ENCODE data around the gene C9orf43. TPM values are rescaled to one million over a fixed set of nuclear protein-coding genes. Genes with fewer than 3 reads are reported as not detected.
A peak's percentile ranks its signal among the peaks of the same experiment; 100 is the strongest.

C9orf43 gene
- total and polyA plus RNA-seq, 9 of the 15 experiments (the other 6 are each of a cell fraction or from before 2014, with no cell fraction given) = 0.21 to 0.58 (median 0.33) TPM

- no peak for TF ChIP-seq PTTG1 (tag; IDR thresholded peaks at IDR 0.05; ENCODE audit: low read depth)
- no peak for TF ChIP-seq ZNF717 (CRISPR knock-in tag; IDR thresholded peaks at IDR 0.05)
- no peak for TF ChIP-seq HNRNPUL1 (IDR thresholded peaks at IDR 0.05; ENCODE audit: low read length)
- TF ChIP-seq MCM7 (IDR thresholded peaks at IDR 0.05) = no peak
- TF ChIP-seq, protein P1, sequence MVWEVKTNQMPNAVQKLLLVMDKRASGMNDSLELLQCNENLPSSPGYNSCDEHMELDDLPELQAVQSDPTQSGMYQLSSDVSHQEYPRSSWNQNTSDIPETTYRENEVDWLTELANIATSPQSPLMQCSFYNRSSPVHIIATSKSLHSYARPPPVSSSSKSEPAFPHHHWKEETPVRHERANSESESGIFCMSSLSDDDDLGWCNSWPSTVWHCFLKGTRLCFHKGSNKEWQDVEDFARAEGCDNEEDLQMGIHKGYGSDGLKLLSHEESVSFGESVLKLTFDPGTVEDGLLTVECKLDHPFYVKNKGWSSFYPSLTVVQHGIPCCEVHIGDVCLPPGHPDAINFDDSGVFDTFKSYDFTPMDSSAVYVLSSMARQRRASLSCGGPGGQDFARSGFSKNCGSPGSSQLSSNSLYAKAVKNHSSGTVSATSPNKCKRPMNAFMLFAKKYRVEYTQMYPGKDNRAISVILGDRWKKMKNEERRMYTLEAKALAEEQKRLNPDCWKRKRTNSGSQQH (CRISPR knock-in tag; IDR thresholded peaks at IDR 0.05) = no peak
- TF ChIP-seq, protein P2, sequence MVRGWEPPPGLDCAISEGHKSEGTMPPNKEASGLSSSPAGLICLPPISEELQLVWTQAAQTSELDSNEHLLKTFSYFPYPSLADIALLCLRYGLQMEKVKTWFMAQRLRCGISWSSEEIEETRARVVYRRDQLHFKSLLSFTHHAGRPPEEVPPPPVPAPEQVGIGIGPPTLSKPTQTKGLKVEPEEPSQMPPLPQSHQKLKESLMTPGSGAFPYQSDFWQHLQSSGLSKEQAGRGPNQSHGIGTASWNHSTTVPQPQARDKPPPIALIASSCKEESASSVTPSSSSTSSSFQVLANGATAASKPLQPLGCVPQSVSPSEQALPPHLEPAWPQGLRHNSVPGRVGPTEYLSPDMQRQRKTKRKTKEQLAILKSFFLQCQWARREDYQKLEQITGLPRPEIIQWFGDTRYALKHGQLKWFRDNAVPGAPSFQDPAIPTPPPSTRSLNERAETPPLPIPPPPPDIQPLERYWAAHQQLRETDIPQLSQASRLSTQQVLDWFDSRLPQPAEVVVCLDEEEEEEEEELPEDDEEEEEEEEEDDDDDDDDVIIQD (CRISPR knock-in tag; IDR thresholded peaks at IDR 0.05) = no peak
- TF ChIP-seq BCLAF1 (IDR thresholded peaks at IDR 0.05; ENCODE audit: borderline replicate concordance in 1 of 2, control insufficient read depth in 1 of 2, low read depth in 2 of 2, low read length in 1 of 2) = no peak
- TF ChIP-seq ATF6 (CRISPR knock-in tag; IDR thresholded peaks at IDR 0.05) = no peak
- no peak for TF ChIP-seq ZNF75A (CRISPR knock-in tag; IDR thresholded peaks at IDR 0.05)
- no peak for TF ChIP-seq ZNF696 (CRISPR knock-in tag; conservative IDR thresholded peaks at IDR 0.05)
- no peak for TF ChIP-seq SRSF1 (IDR thresholded peaks at IDR 0.05; ENCODE audit: low read depth, low read length)
- no peak for TF ChIP-seq ZNF217 (CRISPR knock-in tag; IDR thresholded peaks at IDR 0.05)
- TF ChIP-seq BCOR (IDR thresholded peaks at IDR 0.05) = peak; percentile 53; the same call in 1 of the 2 replicates
- TF ChIP-seq ZNF12 (CRISPR knock-in tag; IDR thresholded peaks at IDR 0.05) = no peak
- no peak for TF ChIP-seq U2AF2 (optimal IDR thresholded peaks at IDR 0.05; ENCODE audit: low read depth, low read length)
- TF ChIP-seq GTF2E2 (tag; IDR thresholded peaks at IDR 0.05) = no peak
- TF ChIP-seq ATF7 (IDR thresholded peaks at IDR 0.05) = peak; percentile 54; the same call in 1 of the 2 replicates
- peak; percentile 41; the same call in 1 of the 2 replicates for TF ChIP-seq BHLHE40 (IDR thresholded peaks at IDR 0.05; ENCODE audit: low read length)
- TF ChIP-seq ZNF707 (CRISPR knock-in tag; conservative IDR thresholded peaks at IDR 0.05) = no peak
- TF ChIP-seq ZNF780A (CRISPR knock-in tag; IDR thresholded peaks at IDR 0.05) = no peak
- TF ChIP-seq ZNF165 (CRISPR knock-in tag; IDR thresholded peaks at IDR 0.05; ENCODE audit: borderline replicate concordance) = no peak
Observed at GRCh38 chr9:113454914-113455761, 44.6 kb downstream of the C9orf43 start (continued).
